Measurements from ENCODE around the gene MYO7A. TPM values are rescaled to one million over a fixed set of nuclear protein-coding genes. Genes with fewer than 3 reads are reported as not detected.

MYO7A gene
- total and polyA plus RNA-seq, 2 donors (not counting 1 experiment from before 2014, with no cell fraction given): 0.03 to 0.07 TPM

DNA sequence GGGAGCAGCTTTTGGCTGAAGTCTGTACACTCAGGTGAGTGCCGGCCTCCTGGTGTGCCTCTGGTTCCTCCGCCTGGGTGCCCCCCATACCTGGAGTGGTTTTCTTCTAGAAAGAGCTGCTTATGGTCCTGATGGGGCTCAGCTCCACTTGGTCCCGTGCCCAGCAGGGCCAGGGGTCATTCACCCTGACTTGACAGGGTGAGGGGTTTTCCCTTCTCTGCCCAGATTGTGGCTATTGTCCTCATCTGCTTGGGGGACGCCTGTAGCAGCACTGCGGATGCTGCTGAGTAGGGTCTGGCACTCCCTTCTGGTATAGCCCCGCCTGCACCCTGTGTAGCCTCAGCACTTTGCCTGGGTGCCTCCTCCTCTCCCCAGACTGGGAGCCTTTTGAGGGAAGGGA is 17.2 kb upstream of the MYO7A start:
- H3K79me2 ChIP-seq (ENCODE audit: control insufficient read depth, insufficient read depth, low read length): no peaks in the 10 kb centered on the region
- H3K4me1 ChIP-seq (ENCODE audit: control insufficient read depth in 2 of 2, insufficient read depth in 2 of 2, low read length in 2 of 2): no peaks in the 10 kb centered on the region
- ChIA-PET POLR2A (no interaction called here), CTCF (interaction anchor here (1.8 kb wide), 1 partner anchor 19 kb away, joined by 4 read pairs; no protein-coding TSS in a partner anchor)
- no peak overlapping the region for H3K27ac ChIP-seq (ENCODE audit: low read length in 2 of 2)
- no peak overlapping the region for H3K4me3 ChIP-seq (ENCODE audit: control extremely low read depth in 1 of 5, extremely low read depth in 1 of 5, insufficient read depth in 1 of 5, low read depth in 2 of 5, low read length in 4 of 5)
- DNase-seq (no peak), ATAC-seq (ENCODE audit: low read depth) (no peak)
- H3K36me3 ChIP-seq (replicated peaks in 1 of 2; ENCODE audit: control extremely low read depth in 1 of 2, control insufficient read depth in 1 of 2, extremely low read depth in 1 of 2, insufficient read depth in 2 of 2, low read length in 1 of 2): no peaks in the 10 kb centered on the region
- peaks cover 0 to 4% (median 0%) of the 10 kb centered on the region in 3 donors for H3K9me3 ChIP-seq (ENCODE audit: control extremely low read depth in 1 of 3, control insufficient read depth in 2 of 3, insufficient read depth in 1 of 3, low read length in 2 of 3)
- Mint-ChIP-seq H3K27me3 (no peaks in the 10 kb centered on the region), H3K4me1 (no peaks in the 10 kb centered on the region), H3K4me3 (no peak overlapping the region), H3K27ac (no peak overlapping the region), H3K9me3 (ENCODE audit: insufficient read depth) (no peaks in the 10 kb centered on the region)
- TF ChIP-seq EZH2 (IDR thresholded peaks at IDR 0.05; ENCODE audit: borderline replicate concordance, insufficient read depth, low read depth, low read length, poor library complexity, severe bottlenecking) (no peak), CTCF (IDR thresholded peaks at IDR 0.05) (no peak)
- H4K20me1 ChIP-seq (ENCODE audit: control insufficient read depth, insufficient read depth, low read length, poor library complexity, severe bottlenecking): no peaks in the 10 kb centered on the region
- H3K4me2 ChIP-seq (replicated peaks; ENCODE audit: low read depth, low read length, poor library complexity, severe bottlenecking): no peak overlapping the region
- H2AFZ ChIP-seq (ENCODE audit: insufficient read depth, low read depth, low read length, poor library complexity, severe bottlenecking): no peak overlapping the region
- intact Hi-C loops (cut with micrococcal nuclease): no loop called here
- H3K27me3 ChIP-seq (replicated peaks in 1 of 4; ENCODE audit: control extremely low read depth in 1 of 4, control insufficient read depth in 3 of 4, insufficient read depth in 4 of 4, low read length in 3 of 4): no peaks in the 10 kb centered on the region
- 95% methylated on average over 6 of the region's 6 CpGs for WGBS (ENCODE audit: insufficient coverage)
- no peak overlapping the region for H3K9ac ChIP-seq (ENCODE audit: low read length)

GRCh38 chr11:77111277-77111676 is 16.8 kb upstream of the MYO7A start:
- ChIA-PET POLR2A (no interaction called here), CTCF (no interaction called here)
- Mint-ChIP-seq H3K27me3 (no peaks in the 10 kb centered on the region), H3K4me3 (no peak overlapping the region), H3K4me1 (no peaks in the 10 kb centered on the region), H3K9me3 (ENCODE audit: insufficient read depth) (no peaks in the 10 kb centered on the region), H3K27ac (no peak overlapping the region)
- no peak for DNase-seq
- no peak for ATAC-seq (ENCODE audit: low read depth)
- H3K27me3 ChIP-seq (replicated peaks in 1 of 4; ENCODE audit: control extremely low read depth in 1 of 4, control insufficient read depth in 3 of 4, insufficient read depth in 4 of 4, low read length in 3 of 4): no peaks in the 10 kb centered on the region
- intact Hi-C loops (cut with micrococcal nuclease): no loop called here
- H3K36me3 ChIP-seq (replicated peaks in 1 of 2; ENCODE audit: control extremely low read depth in 1 of 2, control insufficient read depth in 1 of 2, extremely low read depth in 1 of 2, insufficient read depth in 2 of 2, low read length in 1 of 2): no peaks in the 10 kb centered on the region
- peaks cover 0 to 4% (median 0%) of the 10 kb centered on the region in 3 donors for H3K9me3 ChIP-seq (ENCODE audit: control extremely low read depth in 1 of 3, control insufficient read depth in 2 of 3, insufficient read depth in 1 of 3, low read length in 2 of 3)
- H4K20me1 ChIP-seq (ENCODE audit: control insufficient read depth, insufficient read depth, low read length, poor library complexity, severe bottlenecking): no peaks in the 10 kb centered on the region
- no peak overlapping the region for H3K4me2 ChIP-seq (replicated peaks; ENCODE audit: low read depth, low read length, poor library complexity, severe bottlenecking)
- H3K4me1 ChIP-seq (ENCODE audit: control insufficient read depth in 2 of 2, insufficient read depth in 2 of 2, low read length in 2 of 2): no peaks in the 10 kb centered on the region
- no peak overlapping the region for H3K27ac ChIP-seq (ENCODE audit: low read length in 2 of 2)
- H3K4me3 ChIP-seq (ENCODE audit: control extremely low read depth in 1 of 5, extremely low read depth in 1 of 5, insufficient read depth in 1 of 5, low read depth in 2 of 5, low read length in 4 of 5): no peak overlapping the region
- no peak overlapping the region for H3K9ac ChIP-seq (ENCODE audit: low read length)
- no peak overlapping the region for H2AFZ ChIP-seq (ENCODE audit: insufficient read depth, low read depth, low read length, poor library complexity, severe bottlenecking)
- WGBS (ENCODE audit: insufficient coverage): no CpG with 5 or more reads among the region's 3 CpGs
- TF ChIP-seq EZH2 (IDR thresholded peaks at IDR 0.05; ENCODE audit: borderline replicate concordance, insufficient read depth, low read depth, low read length, poor library complexity, severe bottlenecking) (no peak), CTCF (IDR thresholded peaks at IDR 0.05) (no peak)
- no peaks in the 10 kb centered on the region for H3K79me2 ChIP-seq (ENCODE audit: control insufficient read depth, insufficient read depth, low read length)
